H9 (cell line): ENCODE data around the gene MCAT. TPM values are rescaled to one million over a fixed set of nuclear protein-coding genes. Genes with fewer than 3 reads are reported as not detected.

Experiments used
- DNase-seq: peaks from one replicate; pipeline ENCODE4 v3.0.0-alpha.2; 2017
- H2AFZ ChIP-seq: one replicate; pipeline ENCODE4 v1.6.1; 2013; ENCODE audit warnings: mild to moderate bottlenecking, low read length, control low read depth, moderate library complexity
- H2AK5ac ChIP-seq: 2 replicates; pipeline ENCODE4 v1.6.1; 2013; ENCODE audit warnings: low read length, control low read depth, mixed read lengths; ENCODE audit not compliant: insufficient read length
- H2BK120ac ChIP-seq: one replicate; pipeline ENCODE4 v1.6.1; 2013; ENCODE audit warnings: low read depth, mild to moderate bottlenecking, low read length, control low read depth, inconsistent platforms; ENCODE audit not compliant: poor library complexity, severe bottlenecking
- H2BK12ac ChIP-seq: 2 replicates; pipeline ENCODE4 v1.6.1; 2013; ENCODE audit warnings: low read length, control low read depth, mixed read lengths, low read depth; ENCODE audit not compliant: insufficient read length
- H2BK15ac ChIP-seq: 2 replicates; pipeline ENCODE4 v1.6.1; 2013; ENCODE audit warnings: low read depth, low read length, control low read depth
- H2BK20ac ChIP-seq: one replicate; pipeline ENCODE4 v1.6.1; 2013; ENCODE audit warnings: low read depth, mild to moderate bottlenecking, low read length, control low read depth, inconsistent platforms; ENCODE audit not compliant: poor library complexity, severe bottlenecking
- H2BK5ac ChIP-seq: 2 replicates; pipeline ENCODE4 v1.6.1; 2013; ENCODE audit warnings: low read length, control low read depth, mixed read lengths; ENCODE audit not compliant: insufficient read length
- H3K14ac ChIP-seq: 2 replicates; pipeline ENCODE4 v1.6.1; 2013; ENCODE audit warnings: low read length, control low read depth; ENCODE audit not compliant: insufficient read depth
- H3K18ac ChIP-seq: 2 replicates; pipeline ENCODE4 v1.6.1; 2013; ENCODE audit warnings: low read depth, mild to moderate bottlenecking, mixed read lengths, low read length, control low read depth; ENCODE audit not compliant: insufficient read length
- H3K23ac ChIP-seq: 2 replicates; pipeline ENCODE4 v1.6.1; 2013; ENCODE audit warnings: low read length, control low read depth, mixed read lengths, low read depth; ENCODE audit not compliant: insufficient read length
- H3K23me2 ChIP-seq: 2 replicates; pipeline ENCODE4 v1.6.1; 2013; ENCODE audit warnings: low read depth, mild to moderate bottlenecking, mixed read lengths, low read length, control low read depth; ENCODE audit not compliant: insufficient read length, poor library complexity, severe bottlenecking
- H3K27ac ChIP-seq: 2 replicates; pipeline ENCODE4 v1.5.1; 2013; ENCODE audit warnings: low read length, control low read depth, mixed read lengths, low read depth; ENCODE audit not compliant: insufficient read length
- H3K27me3 ChIP-seq: 2 replicates; pipeline ENCODE4 v1.6.1; 2013; ENCODE audit warnings: low read length, control low read depth, inconsistent platforms; ENCODE audit not compliant: insufficient read depth
- H3K4ac ChIP-seq: 2 replicates; pipeline ENCODE4 v1.6.1; 2013; ENCODE audit warnings: low read depth, mild to moderate bottlenecking, control low read depth, inconsistent platforms, low read length, moderate library complexity
- H3K4me1 ChIP-seq: 2 replicates; pipeline ENCODE4 v1.6.1; 2013; ENCODE audit warnings: low read length, control low read depth, inconsistent platforms; ENCODE audit not compliant: insufficient read depth
- H3K4me2 ChIP-seq: 2 replicates; pipeline ENCODE4 v1.6.1; 2013; ENCODE audit warnings: low read length, control low read depth, mixed read lengths; ENCODE audit not compliant: insufficient read length, insufficient read depth
- H3K56ac ChIP-seq: 2 replicates; pipeline ENCODE4 v1.6.1; 2013; ENCODE audit warnings: low read depth, mild to moderate bottlenecking, mixed read lengths, low read length, control low read depth; ENCODE audit not compliant: insufficient read length
- H3K79me1 ChIP-seq: 2 replicates; pipeline ENCODE4 v1.6.1; 2013; ENCODE audit warnings: low read depth, mild to moderate bottlenecking, moderate library complexity, low read length, control low read depth, inconsistent platforms; ENCODE audit not compliant: insufficient read depth, poor library complexity, severe bottlenecking
- H3K79me2 ChIP-seq: 2 replicates; pipeline ENCODE4 v1.6.1; 2013; ENCODE audit warnings: low read length, control low read depth, inconsistent platforms; ENCODE audit not compliant: insufficient read depth
- H3K9ac ChIP-seq: 2 replicates; pipeline ENCODE4 v1.6.1; 2013; ENCODE audit warnings: low read length, control low read depth, mixed read lengths; ENCODE audit not compliant: insufficient read length; ENCODE audit errors: extremely low read depth
- H3K9me3 ChIP-seq: one replicate; pipeline ENCODE4 v1.6.1; 2013; ENCODE audit warnings: low read depth, low read length, inconsistent platforms; ENCODE audit not compliant: control insufficient read depth
- H3T11ph ChIP-seq: one replicate; pipeline ENCODE4 v1.6.1; 2013; ENCODE audit warnings: mild to moderate bottlenecking, low read length, control low read depth, inconsistent platforms
- H4K20me1 ChIP-seq: one replicate; pipeline ENCODE4 v1.6.1; 2013; ENCODE audit not compliant: control insufficient read depth, insufficient read length, insufficient read depth
- H4K5ac ChIP-seq: 2 replicates; pipeline ENCODE4 v1.6.1; 2013; ENCODE audit warnings: low read depth, mild to moderate bottlenecking, mixed read lengths, low read length, control low read depth; ENCODE audit not compliant: insufficient read length
- H4K8ac ChIP-seq: replicated peaks from 2 replicates; pipeline ENCODE4 v1.6.1; 2013; ENCODE audit warnings: low read length, control low read depth, mixed read lengths, low read depth; ENCODE audit not compliant: insufficient read length
- H4K91ac ChIP-seq: 2 replicates; pipeline ENCODE4 v1.6.1; 2013; ENCODE audit warnings: low read depth, mild to moderate bottlenecking, moderate library complexity, mixed read lengths, low read length, control low read depth; ENCODE audit not compliant: insufficient read length
- H3K27ac Mint-ChIP-seq, 3 experiments: 2 replicates in 2 of 3; 3 replicates in 1 of 3; pipeline ENCODE4 v1.8.0; 2020 to 2021; ENCODE audit warnings: mixed read lengths in 3 of 3, mild to moderate bottlenecking in 1 of 3, moderate library complexity in 1 of 3
- H3K27me3 Mint-ChIP-seq: 2 replicates; pipeline ENCODE4 v1.8.0; 2021; ENCODE audit warnings: low read depth, mild to moderate bottlenecking, moderate library complexity, mixed read lengths
- H3K36me3 Mint-ChIP-seq, 3 experiments: 2 replicates in 2 of 3; 3 replicates in 1 of 3; pipeline ENCODE4 v1.8.0; 2020 to 2021; ENCODE audit warnings: low read depth in 3 of 3, mixed read lengths in 3 of 3; ENCODE audit not compliant: insufficient read depth in 1 of 3
- H3K4me1 Mint-ChIP-seq, 2 experiments: 2 replicates each; pipeline ENCODE4 v1.8.0; 2020; ENCODE audit warnings: mixed read lengths in 2 of 2
- H3K4me3 Mint-ChIP-seq, 2 experiments: 2 replicates in 1 of 2; 3 replicates in 1 of 2; pipeline ENCODE4 v1.8.0; 2020 to 2021; ENCODE audit warnings: mild to moderate bottlenecking in 2 of 2, mixed read lengths in 2 of 2, moderate library complexity in 1 of 2
- H3K9me3 Mint-ChIP-seq, 2 experiments: 2 replicates in 1 of 2; 3 replicates in 1 of 2; pipeline ENCODE4 v1.8.0; 2020; ENCODE audit warnings: mild to moderate bottlenecking in 2 of 2, mixed read lengths in 2 of 2, moderate library complexity in 1 of 2
- CTCF ChIP-seq: fragments of 200-600 bp; sonication (generic); conservative IDR thresholded peaks from 3 replicates; pipeline ENCODE4 v1.8.0; 2021; ENCODE audit warnings: antibody characterized with exemption, mild to moderate bottlenecking
- WGBS: extraction: QIAGEN DNeasy Blood & Tissue Kit; methylation state at CpG from one replicate; pipeline ENCODE4 v1.1.7; 2013; ENCODE audit warnings: missing lambda C conversion rate, low lambda C conversion rate, mixed read lengths; ENCODE audit not compliant: insufficient read length; ENCODE audit errors: extremely low coverage; 5-methylcytosine and 5-hydroxymethylcytosine counted together
- total RNA-seq: library from RNA; stranded (reverse); gene quantifications from 2 replicates; pipeline ENCODE4 v1.2.1, GENCODE V29; 2021

The MCAT gene
- total RNA-seq, 1 experiment from 2014 or later, result 20.3 TPM

DNA sequence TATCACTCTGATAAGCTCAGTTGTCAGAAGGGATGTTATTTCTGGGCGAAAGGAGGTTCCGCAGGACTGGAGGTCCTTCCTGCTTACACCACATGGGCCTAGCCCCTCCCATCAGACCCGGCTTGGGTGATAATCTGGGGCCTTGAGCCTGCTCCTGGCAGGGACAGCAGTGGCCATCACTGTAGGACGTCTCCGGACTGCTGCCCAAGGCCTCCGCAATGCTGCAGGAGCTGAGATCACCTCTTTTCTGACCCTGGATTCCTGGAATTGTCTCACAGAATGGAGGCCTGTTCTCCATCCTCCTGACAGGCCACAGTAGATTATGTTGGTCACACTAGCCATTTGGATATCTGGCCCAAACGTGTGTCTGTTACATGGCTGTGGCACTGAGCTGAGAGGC, 41.9 kb downstream of the MCAT start:
- WGBS, result no CpG with 5 or more reads among the region's 7 CpGs

More for the DNA sequence above, 41.9 kb downstream of the MCAT start:
- Histone ChIP-seq H3K27me3 (no peaks in the 10 kb centered on the region), H4K5ac (no peak overlapping the region), H2BK5ac (no peak overlapping the region), H2BK120ac (no peak overlapping the region), H2BK12ac (no peak overlapping the region), H3K4me1 (no peaks in the 10 kb centered on the region), H2BK15ac (no peak overlapping the region), H4K8ac (no peak overlapping the region), H3K79me2 (no peaks in the 10 kb centered on the region), H3K27ac (no peak overlapping the region), H2AFZ (no peak overlapping the region), H3K23me2 (no peaks in the 10 kb centered on the region), H3K9ac (no peak overlapping the region), H2BK20ac (no peak overlapping the region), H2AK5ac (no peak overlapping the region), H3K56ac (no peak overlapping the region), H3K4ac (no peak overlapping the region), H3K14ac (no peak overlapping the region), H4K91ac (no peak overlapping the region), H3K23ac (no peak overlapping the region), H3K79me1 (no peaks in the 10 kb centered on the region), H3K4me2 (no peak overlapping the region), H3K18ac (no peak overlapping the region), H3K9me3 (no peaks in the 10 kb centered on the region), H3T11ph (no peak overlapping the region), H4K20me1 (no peaks in the 10 kb centered on the region)
- Mint-ChIP-seq H3K4me1 (peaks cover 8 to 9% of the 10 kb centered on the region in 2 experiments), H3K27me3 (peaks cover 10% of the 10 kb centered on the region), H3K36me3 (peaks cover 2 to 7% (median 2%) of the 10 kb centered on the region in 3 experiments), H3K27ac (no peak overlapping the region), H3K9me3 (peaks cover 7 to 11% of the 10 kb centered on the region in 2 experiments), H3K4me3 (no peak overlapping the region)
- no peak for TF ChIP-seq CTCF
- no peak for DNase-seq
